ENCODE data around the gene RNPEPL1. TPM values are rescaled to one million over a fixed set of nuclear protein-coding genes. Genes with fewer than 3 reads are reported as not detected.

RNPEPL1 gene
- total RNA-seq, 2 donors from 2014 or later = 111 to 130 TPM

- no peak overlapping the region for H3K4me3 Mint-ChIP-seq
- peak in 1 of 3 donors; percentile 7 for DNase-seq
- H3K36me3 Mint-ChIP-seq (ENCODE audit: low read depth) = no peaks in the 10 kb centered on the region
- ATAC-seq = no peak
- no peaks in the 10 kb centered on the region for H3K9me3 ChIP-seq (ENCODE audit: control insufficient read depth, low read length, poor library complexity, severe bottlenecking)
- peaks cover 21% of the 10 kb centered on the region for H3K4me1 Mint-ChIP-seq
- peak overlapping the region; percentile 88 for H3K27ac Mint-ChIP-seq
- no peaks in the 10 kb centered on the region for H3K27me3 Mint-ChIP-seq
Observed at GRCh38 chr2:240623531-240624010, 55.3 kb downstream of the RNPEPL1 start.

- Mint-ChIP-seq H3K36me3 (ENCODE audit: low read depth) (no peaks in the 10 kb centered on the region), H3K4me1 (peaks cover 21% of the 10 kb centered on the region), H3K27me3 (no peaks in the 10 kb centered on the region), H3K27ac (peak overlapping the region; percentile 88), H3K4me3 (peak overlapping the region; percentile 21)
- H3K9me3 ChIP-seq (ENCODE audit: control insufficient read depth, low read length, poor library complexity, severe bottlenecking) = no peaks in the 10 kb centered on the region
- ATAC-seq (no peak), DNase-seq (peak in 1 of 3 donors; percentile 8)
Observed at GRCh38 chr2:240624011-240624949, 56.0 kb downstream of the RNPEPL1 start.

- Mint-ChIP-seq H3K4me3 (peak within 1 kb of the TSS; percentile 66), H3K4me1 (peaks cover 21% of the 10 kb centered on the region), H3K36me3 (ENCODE audit: low read depth) (no peaks in the 10 kb centered on the region), H3K27ac (peak within 1 kb of the TSS; percentile 88), H3K27me3 (no peaks in the 10 kb centered on the region)
- no peaks in the 10 kb centered on the region for H3K9me3 ChIP-seq (ENCODE audit: control insufficient read depth, low read length, poor library complexity, severe bottlenecking)
- DNase-seq = peak; percentile 67 to 87 (median 67)
- ATAC-seq = peak; percentile 88
Observed at GRCh38 chr2:240624950-240625621, 56.8 kb downstream of the RNPEPL1 start, which contains the start of gene GPR35. TSS of gene GPR35 (plus strand) at chr2:240625480. CDS start at chr2:240629953, 4,473 bp downstream.

GRCh38 chr2:240626531-240627300 lies 58.4 kb downstream of the RNPEPL1 start:
- Mint-ChIP-seq H3K4me1 (peaks cover 17% of the 10 kb centered on the region), H3K4me3 (peak overlapping the region; percentile 12), H3K27me3 (no peaks in the 10 kb centered on the region), H3K27ac (peak overlapping the region; percentile 6), H3K36me3 (ENCODE audit: low read depth) (no peaks in the 10 kb centered on the region)
- no peaks in the 10 kb centered on the region for H3K9me3 ChIP-seq (ENCODE audit: control insufficient read depth, low read length, poor library complexity, severe bottlenecking)
- ATAC-seq (no peak), DNase-seq (peak in 1 of 3 donors; percentile 10)

- no peak overlapping the region for H3K4me3 Mint-ChIP-seq
- H3K36me3 Mint-ChIP-seq (ENCODE audit: low read depth) = no peaks in the 10 kb centered on the region
- no peaks in the 10 kb centered on the region for H3K9me3 ChIP-seq (ENCODE audit: control insufficient read depth, low read length, poor library complexity, severe bottlenecking)
- H3K27me3 Mint-ChIP-seq = no peaks in the 10 kb centered on the region
- ATAC-seq (no peak), DNase-seq (no peak)
- H3K27ac Mint-ChIP-seq = peak overlapping the region; percentile 19
- H3K4me1 Mint-ChIP-seq = peaks cover 17% of the 10 kb centered on the region
Observed at GRCh38 chr2:240627736-240628506, 59.6 kb downstream of the RNPEPL1 start.

- Mint-ChIP-seq H3K4me3 (no peak overlapping the region), H3K27me3 (no peaks in the 10 kb centered on the region), H3K27ac (no peak overlapping the region), H3K36me3 (ENCODE audit: low read depth) (no peaks in the 10 kb centered on the region), H3K4me1 (peaks cover 14% of the 10 kb centered on the region)
- ATAC-seq (no peak), DNase-seq (no peak)
- H3K9me3 ChIP-seq (ENCODE audit: control insufficient read depth, low read length, poor library complexity, severe bottlenecking) = no peaks in the 10 kb centered on the region
Observed at GRCh38 chr2:240628507-240628807, 60.2 kb downstream of the RNPEPL1 start.

GRCh38 chr2:240628808-240629618 lies 60.7 kb downstream of the RNPEPL1 start:
- no peak for ATAC-seq
- no peaks in the 10 kb centered on the region for H3K27me3 Mint-ChIP-seq
- H3K27ac Mint-ChIP-seq = no peak overlapping the region
- no peaks in the 10 kb centered on the region for H3K36me3 Mint-ChIP-seq (ENCODE audit: low read depth)
- peaks cover 13% of the 10 kb centered on the region for H3K4me1 Mint-ChIP-seq
- DNase-seq = no peak
- H3K9me3 ChIP-seq (ENCODE audit: control insufficient read depth, low read length, poor library complexity, severe bottlenecking) = no peaks in the 10 kb centered on the region
- H3K4me3 Mint-ChIP-seq = no peak overlapping the region

- Mint-ChIP-seq H3K4me3 (no peak overlapping the region), H3K27me3 (no peaks in the 10 kb centered on the region), H3K4me1 (peaks cover 11% of the 10 kb centered on the region), H3K27ac (no peak overlapping the region), H3K36me3 (ENCODE audit: low read depth) (no peaks in the 10 kb centered on the region)
- DNase-seq (no peak), ATAC-seq (no peak)
- H3K9me3 ChIP-seq (ENCODE audit: control insufficient read depth, low read length, poor library complexity, severe bottlenecking) = no peaks in the 10 kb centered on the region
Observed at GRCh38 chr2:240629619-240629967, 61.3 kb downstream of the RNPEPL1 start.

- no peaks in the 10 kb centered on the region for H3K27me3 Mint-ChIP-seq
- peaks cover 6% of the 10 kb centered on the region for H3K4me1 Mint-ChIP-seq
- H3K27ac Mint-ChIP-seq = no peak overlapping the region
- DNase-seq (no peak), ATAC-seq (no peak)
- no peaks in the 10 kb centered on the region for H3K36me3 Mint-ChIP-seq (ENCODE audit: low read depth)
- no peak overlapping the region for H3K4me3 Mint-ChIP-seq
- no peaks in the 10 kb centered on the region for H3K9me3 ChIP-seq (ENCODE audit: control insufficient read depth, low read length, poor library complexity, severe bottlenecking)
Observed at GRCh38 chr2:240629968-240630770, 61.9 kb downstream of the RNPEPL1 start.
